AG10803 (cell line): Measurements from ENCODE around the gene ATP2B2.

ENCODE experiments used
- DNase-seq: peaks from one replicate; pipeline ENCODE4 v3.0.0; 2010; ENCODE audit warnings: low read depth
- H3K4me3 ChIP-seq: 2 replicates; pipeline ENCODE4 v1.5.1; 2011; ENCODE audit warnings: mild to moderate bottlenecking, low read length, control low read depth
- CTCF ChIP-seq: conservative IDR thresholded peaks from 2 replicates; pipeline ENCODE4 v1.5.1; 2011; ENCODE audit warnings: mild to moderate bottlenecking, low read length, control low read depth, inconsistent platforms

Gene ATP2B2

GRCh38 chr3:10529809-10530208 is 24.4 kb upstream of the ATP2B2 start:
- no peak for DNase-seq
- H3K4me3 ChIP-seq: no peak overlapping the region
- TF ChIP-seq CTCF: no peak

- TF ChIP-seq CTCF: no peak
- no peak overlapping the region for H3K4me3 ChIP-seq
- DNase-seq: no peak
Measured at GRCh38 chr3:10528046-10528445, 22.7 kb upstream of the ATP2B2 start.

- no peak for DNase-seq
- no peak for TF ChIP-seq CTCF
- no peak overlapping the region for H3K4me3 ChIP-seq
Measured at GRCh38 chr3:10527295-10528001, 22.1 kb upstream of the ATP2B2 start.

- no peak overlapping the region for H3K4me3 ChIP-seq
- TF ChIP-seq CTCF: no peak
- no peak for DNase-seq
Measured at GRCh38 chr3:10526366-10526765, 21.0 kb upstream of the ATP2B2 start.

GRCh38 chr3:10524799-10525301 is 19.5 kb upstream of the ATP2B2 start:
- H3K4me3 ChIP-seq: no peak overlapping the region
- no peak for TF ChIP-seq CTCF
- no peak for DNase-seq

- DNase-seq: no peak
- TF ChIP-seq CTCF: no peak
- H3K4me3 ChIP-seq: no peak overlapping the region
Measured at GRCh38 chr3:10524270-10524669, 18.9 kb upstream of the ATP2B2 start.

- no peak overlapping the region for H3K4me3 ChIP-seq
- no peak for TF ChIP-seq CTCF
- DNase-seq: no peak
Measured at GRCh38 chr3:10523561-10523960, 18.2 kb upstream of the ATP2B2 start.
